Measurements from ENCODE around the gene OPCML.

OPCML gene

GRCh38 chr11:133362156-133362555 lies 170.1 kb downstream of the OPCML start:
- no peaks in the 10 kb centered on the region for H3K36me3 ChIP-seq (ENCODE audit: insufficient read depth, low read length)
- no peak overlapping the region for H3K4me3 ChIP-seq (ENCODE audit: low read depth, low read length)
- H3K79me2 ChIP-seq (ENCODE audit: control insufficient read depth, insufficient read depth, low read length, unreplicated experiment): no peaks in the 10 kb centered on the region
- no peaks in the 10 kb centered on the region for H3K4me1 ChIP-seq (ENCODE audit: control insufficient read depth, insufficient read depth, low read length, unreplicated experiment)
- H2AFZ ChIP-seq (ENCODE audit: low read length, unreplicated experiment): no peak overlapping the region
- H3K27ac ChIP-seq (ENCODE audit: low read depth, low read length): no peak overlapping the region
- no peaks in the 10 kb centered on the region for H3K27me3 ChIP-seq (ENCODE audit: insufficient read depth, low read length)

- H3K27me3 ChIP-seq (ENCODE audit: insufficient read depth, low read length): no peaks in the 10 kb centered on the region
Observed at GRCh38 chr11:133361689-133361994, 170.7 kb downstream of the OPCML start.

GRCh38 chr11:133360860-133361688 lies 171.2 kb downstream of the OPCML start:
- no peaks in the 10 kb centered on the region for H3K4me1 ChIP-seq (ENCODE audit: control insufficient read depth, insufficient read depth, low read length, unreplicated experiment)
- H3K36me3 ChIP-seq (ENCODE audit: insufficient read depth, low read length): no peaks in the 10 kb centered on the region
- H3K27me3 ChIP-seq (ENCODE audit: insufficient read depth, low read length): no peaks in the 10 kb centered on the region
- no peak overlapping the region for H3K4me3 ChIP-seq (ENCODE audit: low read depth, low read length)
- no peak overlapping the region for H2AFZ ChIP-seq (ENCODE audit: low read length, unreplicated experiment)
- no peaks in the 10 kb centered on the region for H3K79me2 ChIP-seq (ENCODE audit: control insufficient read depth, insufficient read depth, low read length, unreplicated experiment)
- no peak overlapping the region for H3K27ac ChIP-seq (ENCODE audit: low read depth, low read length)

More at GRCh38 chr11:133361689-133361994, 170.7 kb downstream of the OPCML start:
- Histone ChIP-seq H3K4me3 (ENCODE audit: low read depth, low read length) (no peak overlapping the region), H2AFZ (ENCODE audit: low read length, unreplicated experiment) (no peak overlapping the region), H3K27ac (ENCODE audit: low read depth, low read length) (no peak overlapping the region), H3K4me1 (ENCODE audit: control insufficient read depth, insufficient read depth, low read length, unreplicated experiment) (no peaks in the 10 kb centered on the region), H3K79me2 (ENCODE audit: control insufficient read depth, insufficient read depth, low read length, unreplicated experiment) (no peaks in the 10 kb centered on the region), H3K36me3 (ENCODE audit: insufficient read depth, low read length) (no peaks in the 10 kb centered on the region)

GRCh38 chr11:133355095-133355494 lies 177.2 kb downstream of the OPCML start:
- Histone ChIP-seq H3K36me3 (ENCODE audit: insufficient read depth, low read length) (no peaks in the 10 kb centered on the region), H3K4me3 (ENCODE audit: low read depth, low read length) (no peak overlapping the region), H3K27ac (ENCODE audit: low read depth, low read length) (no peak overlapping the region), H2AFZ (ENCODE audit: low read length, unreplicated experiment) (no peak overlapping the region), H3K4me1 (ENCODE audit: control insufficient read depth, insufficient read depth, low read length, unreplicated experiment) (no peaks in the 10 kb centered on the region), H3K79me2 (ENCODE audit: control insufficient read depth, insufficient read depth, low read length, unreplicated experiment) (no peaks in the 10 kb centered on the region), H3K27me3 (ENCODE audit: insufficient read depth, low read length) (no peaks in the 10 kb centered on the region)

GRCh38 chr11:133354069-133354468 lies 178.2 kb downstream of the OPCML start:
- no peaks in the 10 kb centered on the region for H3K79me2 ChIP-seq (ENCODE audit: control insufficient read depth, insufficient read depth, low read length, unreplicated experiment)
- no peaks in the 10 kb centered on the region for H3K36me3 ChIP-seq (ENCODE audit: insufficient read depth, low read length)
- no peak overlapping the region for H3K4me3 ChIP-seq (ENCODE audit: low read depth, low read length)
- H3K27ac ChIP-seq (ENCODE audit: low read depth, low read length): no peak overlapping the region
- no peaks in the 10 kb centered on the region for H3K4me1 ChIP-seq (ENCODE audit: control insufficient read depth, insufficient read depth, low read length, unreplicated experiment)
- no peaks in the 10 kb centered on the region for H3K27me3 ChIP-seq (ENCODE audit: insufficient read depth, low read length)
- no peak overlapping the region for H2AFZ ChIP-seq (ENCODE audit: low read length, unreplicated experiment)

- H3K27ac ChIP-seq (ENCODE audit: low read depth, low read length): no peak overlapping the region
- H3K4me1 ChIP-seq (ENCODE audit: control insufficient read depth, insufficient read depth, low read length, unreplicated experiment): no peaks in the 10 kb centered on the region
- H2AFZ ChIP-seq (ENCODE audit: low read length, unreplicated experiment): no peak overlapping the region
- H3K79me2 ChIP-seq (ENCODE audit: control insufficient read depth, insufficient read depth, low read length, unreplicated experiment): no peaks in the 10 kb centered on the region
- H3K27me3 ChIP-seq (ENCODE audit: insufficient read depth, low read length): no peaks in the 10 kb centered on the region
- no peaks in the 10 kb centered on the region for H3K36me3 ChIP-seq (ENCODE audit: insufficient read depth, low read length)
- no peak overlapping the region for H3K4me3 ChIP-seq (ENCODE audit: low read depth, low read length)
Observed at GRCh38 chr11:133350045-133350444, 182.3 kb downstream of the OPCML start.

GRCh38 chr11:133347988-133348387 lies 184.3 kb downstream of the OPCML start:
- no peak overlapping the region for H2AFZ ChIP-seq (ENCODE audit: low read length, unreplicated experiment)
- H3K27ac ChIP-seq (ENCODE audit: low read depth, low read length): no peak overlapping the region
- H3K4me3 ChIP-seq (ENCODE audit: low read depth, low read length): no peak overlapping the region
- H3K36me3 ChIP-seq (ENCODE audit: insufficient read depth, low read length): no peaks in the 10 kb centered on the region
- no peaks in the 10 kb centered on the region for H3K27me3 ChIP-seq (ENCODE audit: insufficient read depth, low read length)
- no peaks in the 10 kb centered on the region for H3K79me2 ChIP-seq (ENCODE audit: control insufficient read depth, insufficient read depth, low read length, unreplicated experiment)
- no peaks in the 10 kb centered on the region for H3K4me1 ChIP-seq (ENCODE audit: control insufficient read depth, insufficient read depth, low read length, unreplicated experiment)

GRCh38 chr11:133346137-133346536 lies 186.2 kb downstream of the OPCML start:
- no peaks in the 10 kb centered on the region for H3K4me1 ChIP-seq (ENCODE audit: control insufficient read depth, insufficient read depth, low read length, unreplicated experiment)
- H3K27ac ChIP-seq (ENCODE audit: low read depth, low read length): no peak overlapping the region
- no peak overlapping the region for H3K4me3 ChIP-seq (ENCODE audit: low read depth, low read length)
- H3K27me3 ChIP-seq (ENCODE audit: insufficient read depth, low read length): no peaks in the 10 kb centered on the region
- H3K79me2 ChIP-seq (ENCODE audit: control insufficient read depth, insufficient read depth, low read length, unreplicated experiment): no peaks in the 10 kb centered on the region
- no peaks in the 10 kb centered on the region for H3K36me3 ChIP-seq (ENCODE audit: insufficient read depth, low read length)
- no peak overlapping the region for H2AFZ ChIP-seq (ENCODE audit: low read length, unreplicated experiment)

GRCh38 chr11:133343951-133344350 lies 188.3 kb downstream of the OPCML start:
- Histone ChIP-seq H3K36me3 (ENCODE audit: insufficient read depth, low read length) (no peaks in the 10 kb centered on the region), H3K27me3 (ENCODE audit: insufficient read depth, low read length) (no peaks in the 10 kb centered on the region), H3K4me1 (ENCODE audit: control insufficient read depth, insufficient read depth, low read length, unreplicated experiment) (no peaks in the 10 kb centered on the region), H3K79me2 (ENCODE audit: control insufficient read depth, insufficient read depth, low read length, unreplicated experiment) (no peaks in the 10 kb centered on the region), H3K27ac (ENCODE audit: low read depth, low read length) (no peak overlapping the region), H3K4me3 (ENCODE audit: low read depth, low read length) (no peak overlapping the region), H2AFZ (ENCODE audit: low read length, unreplicated experiment) (no peak overlapping the region)

GRCh38 chr11:133339495-133340140 lies 192.7 kb downstream of the OPCML start:
- Histone ChIP-seq H3K79me2 (ENCODE audit: control insufficient read depth, insufficient read depth, low read length, unreplicated experiment) (no peaks in the 10 kb centered on the region), H3K36me3 (ENCODE audit: insufficient read depth, low read length) (no peaks in the 10 kb centered on the region), H3K27me3 (ENCODE audit: insufficient read depth, low read length) (no peaks in the 10 kb centered on the region), H3K4me3 (ENCODE audit: low read depth, low read length) (no peak overlapping the region), H3K27ac (ENCODE audit: low read depth, low read length) (no peak overlapping the region), H2AFZ (ENCODE audit: low read length, unreplicated experiment) (no peak overlapping the region), H3K4me1 (ENCODE audit: control insufficient read depth, insufficient read depth, low read length, unreplicated experiment) (no peaks in the 10 kb centered on the region)

- H3K27ac ChIP-seq (ENCODE audit: low read depth, low read length): no peak overlapping the region
Observed at GRCh38 chr11:133338588-133338987, 193.7 kb downstream of the OPCML start.

More at GRCh38 chr11:133338588-133338987, 193.7 kb downstream of the OPCML start:
- no peak overlapping the region for H2AFZ ChIP-seq (ENCODE audit: low read length, unreplicated experiment)
- no peaks in the 10 kb centered on the region for H3K27me3 ChIP-seq (ENCODE audit: insufficient read depth, low read length)
- no peaks in the 10 kb centered on the region for H3K4me1 ChIP-seq (ENCODE audit: control insufficient read depth, insufficient read depth, low read length, unreplicated experiment)
- no peaks in the 10 kb centered on the region for H3K36me3 ChIP-seq (ENCODE audit: insufficient read depth, low read length)
- H3K4me3 ChIP-seq (ENCODE audit: low read depth, low read length): no peak overlapping the region
- H3K79me2 ChIP-seq (ENCODE audit: control insufficient read depth, insufficient read depth, low read length, unreplicated experiment): no peaks in the 10 kb centered on the region
